HEK293 (cell line): Measurements from ENCODE around the gene UGGT2.

Source experiments
- CTCF ChIP-seq: fragments of 450-650 bp; formaldehyde crosslinking; IDR thresholded peaks from 2 replicates; pipeline ENCODE4 v1.5.1; 2016; ENCODE audit warnings: missing biosample characterization, missing genetic modification characterization
- EGR2 ChIP-seq: fragments of 450-650 bp; formaldehyde crosslinking; IDR thresholded peaks from 2 replicates; pipeline ENCODE4 v1.5.1; 2016; ENCODE audit warnings: low read depth, missing biosample characterization, missing genetic modification characterization
- IKZF3 ChIP-seq: fragments of 450-650 bp; IDR thresholded peaks from 2 replicates; pipeline ENCODE4 v1.5.0; 2018; ENCODE audit warnings: missing biosample characterization, mild to moderate bottlenecking, missing genetic modification characterization, moderate library complexity
- PRDM10 ChIP-seq: fragments of 450-650 bp; formaldehyde crosslinking; IDR thresholded peaks from 2 replicates; pipeline ENCODE4 v1.5.1; 2016; ENCODE audit warnings: missing biosample characterization, missing genetic modification characterization
- PRDM4 ChIP-seq: fragments of 450-650 bp; formaldehyde crosslinking; IDR thresholded peaks from 2 replicates; pipeline ENCODE4 v1.5.1; 2017; ENCODE audit warnings: missing biosample characterization, missing genetic modification characterization
- WT1 ChIP-seq: fragments of 450-650 bp; formaldehyde crosslinking; IDR thresholded peaks from 2 replicates; pipeline ENCODE4 v1.5.1; 2016; ENCODE audit warnings: missing biosample characterization, missing genetic modification characterization
- YY1 ChIP-seq: fragments of 450-650 bp; formaldehyde crosslinking; IDR thresholded peaks from 2 replicates; pipeline ENCODE4 v1.5.1; 2018; ENCODE audit warnings: missing biosample characterization, missing genetic modification characterization
- ZBTB17 ChIP-seq: fragments of 450-650 bp; formaldehyde crosslinking; IDR thresholded peaks from 2 replicates; pipeline ENCODE4 v1.5.1; 2016; ENCODE audit warnings: missing biosample characterization, missing genetic modification characterization
- ZBTB20 ChIP-seq: fragments of 450-650 bp; formaldehyde crosslinking; IDR thresholded peaks from 2 replicates; pipeline ENCODE4 v1.5.1; 2016; ENCODE audit warnings: missing biosample characterization, missing genetic modification characterization
- ZBTB49 ChIP-seq: fragments of 450-650 bp; formaldehyde crosslinking; IDR thresholded peaks from 2 replicates; pipeline ENCODE4 v1.5.1; 2016; ENCODE audit warnings: missing biosample characterization, missing genetic modification characterization, low read depth
- ZBTB6 ChIP-seq: fragments of 450-650 bp; formaldehyde crosslinking; IDR thresholded peaks from 2 replicates; pipeline ENCODE4 v1.5.1; 2017; ENCODE audit warnings: missing biosample characterization, missing genetic modification characterization
- ZFP37 ChIP-seq: fragments of 450-650 bp; formaldehyde crosslinking; IDR thresholded peaks from 2 replicates; pipeline ENCODE4 v1.5.1; 2016; ENCODE audit warnings: missing biosample characterization, missing genetic modification characterization
- ZFP41 ChIP-seq: fragments of 450-650 bp; formaldehyde crosslinking; IDR thresholded peaks from 2 replicates; pipeline ENCODE4 v1.5.1; 2016; ENCODE audit warnings: missing biosample characterization, missing genetic modification characterization, borderline replicate concordance
- ZNF19 ChIP-seq: fragments of 450-650 bp; formaldehyde crosslinking; IDR thresholded peaks from 2 replicates; pipeline ENCODE4; 2016; ENCODE audit warnings: missing biosample characterization, missing genetic modification characterization, low read depth
- ZNF239 ChIP-seq: fragments of 450-650 bp; formaldehyde crosslinking; IDR thresholded peaks from 2 replicates; pipeline ENCODE4 v1.5.1; 2016; ENCODE audit warnings: missing biosample characterization, missing genetic modification characterization
- ZNF335 ChIP-seq: fragments of 450-650 bp; formaldehyde crosslinking; conservative IDR thresholded peaks from 2 replicates; pipeline ENCODE4 v1.5.1; 2016; ENCODE audit warnings: missing biosample characterization, missing genetic modification characterization
- ZNF48 ChIP-seq: fragments of 450-650 bp; formaldehyde crosslinking; IDR thresholded peaks from 2 replicates; pipeline ENCODE4 v1.5.1; 2016; ENCODE audit warnings: missing biosample characterization, missing genetic modification characterization
- ZNF529 ChIP-seq: fragments of 450-650 bp; formaldehyde crosslinking; IDR thresholded peaks from 2 replicates; pipeline ENCODE4 v1.5.1; 2017; ENCODE audit warnings: missing genetic modification characterization, missing biosample characterization; ENCODE audit not compliant: insufficient replicate concordance
- ZNF571 ChIP-seq: fragments of 450-650 bp; formaldehyde crosslinking; IDR thresholded peaks from 2 replicates; pipeline ENCODE4 v1.5.0; 2017; ENCODE audit warnings: missing biosample characterization, missing genetic modification characterization
- ZNF585B ChIP-seq: fragments of 450-650 bp; formaldehyde crosslinking; IDR thresholded peaks from 2 replicates; pipeline ENCODE4 v1.5.1; 2016; ENCODE audit warnings: missing biosample characterization, missing genetic modification characterization
- ZNF626 ChIP-seq: fragments of 450-650 bp; sonication (Bioruptor Pico); formaldehyde crosslinking; IDR thresholded peaks from 2 replicates; pipeline ENCODE4 v1.5.1; 2018; ENCODE audit warnings: missing biosample characterization, missing genetic modification characterization, inconsistent platforms
- ZNF645 ChIP-seq: fragments of 450-650 bp; formaldehyde crosslinking; IDR thresholded peaks from 2 replicates; pipeline ENCODE4; 2016; ENCODE audit warnings: missing biosample characterization, missing genetic modification characterization
- ZNF76 ChIP-seq: fragments of 450-650 bp; formaldehyde crosslinking; IDR thresholded peaks from 2 replicates; pipeline ENCODE4; 2016; ENCODE audit warnings: low read depth, missing biosample characterization, missing genetic modification characterization, borderline replicate concordance
- ZSCAN5A ChIP-seq: fragments of 450-650 bp; formaldehyde crosslinking; IDR thresholded peaks from 2 replicates; pipeline ENCODE4 v1.5.1; 2016; ENCODE audit warnings: missing biosample characterization, missing genetic modification characterization

Gene UGGT2

GRCh38 chr13:96091164-96092117, 38.2 kb upstream of the UGGT2 start (continued):
- TF ChIP-seq ZBTB17 (tag by site-specific recombination), result peak; percentile 83
- no peak for TF ChIP-seq EGR2 (tag by site-specific recombination)
- TF ChIP-seq ZFP41 (tag by site-specific recombination), result no peak
- no peak for TF ChIP-seq ZNF585B (tag by site-specific recombination)
- peak; percentile 82 for TF ChIP-seq ZNF335 (tag by site-specific recombination)
- TF ChIP-seq PRDM4, result peak; percentile 45; the same call in 1 of the 2 replicates
- no peak for TF ChIP-seq ZNF529
- peak; percentile 9; the same call in 1 of the 2 replicates for TF ChIP-seq IKZF3
- TF ChIP-seq ZNF19, result no peak
- TF ChIP-seq ZFP37, result peak; percentile 78
- TF ChIP-seq ZNF76 (tag by site-specific recombination), result peak; percentile 43; the same call in 1 of the 2 replicates
- no peak for TF ChIP-seq ZNF571 (tag by site-specific recombination)
- TF ChIP-seq ZNF645, result 0 out of 2 replicates have a peak, but pooled peaks have one; percentile 66
- no peak for TF ChIP-seq ZBTB6
- no peak for TF ChIP-seq WT1 (tag by site-specific recombination)
- TF ChIP-seq ZNF626, result no peak
- TF ChIP-seq ZNF239 (tag by site-specific recombination), result no peak
- peak; percentile 71; the same call in 1 of the 2 replicates for TF ChIP-seq ZSCAN5A (tag by site-specific recombination)
- no peak for TF ChIP-seq CTCF (tag by site-specific recombination)
- TF ChIP-seq PRDM10, result peak; percentile 91
- TF ChIP-seq ZNF48, result no peak
- TF ChIP-seq ZBTB49 (tag by site-specific recombination), result no peak
- TF ChIP-seq ZBTB20, result peak; percentile 60; the same call in 1 of the 2 replicates
- TF ChIP-seq YY1 (tag by site-specific recombination), result peak; percentile 32
